ENCODE measurements around the gene DOCK2. TPM values are rescaled to one million over a fixed set of nuclear protein-coding genes. Genes with fewer than 3 reads are reported as not detected.

DOCK2 gene
- polyA plus RNA-seq, 3 donors: 57.5 to 178 (median 115) TPM

- Histone ChIP-seq H3K4me2 (replicated peaks; ENCODE audit: extremely low read depth, low read length, poor library complexity, severe bottlenecking) (no peak overlapping the region), H3K4me1 (ENCODE audit: control insufficient read depth in 1 of 2, insufficient read depth in 2 of 2, low read length in 2 of 2) (peaks cover 6 to 7% of the 10 kb centered on the region in 2 donors), H4K20me1 (ENCODE audit: insufficient read depth, low read length) (peaks cover 97% of the 10 kb centered on the region), H3K36me3 (replicated peaks in 1 of 2; ENCODE audit: control insufficient read depth in 1 of 2, insufficient read depth in 2 of 2, low read length in 2 of 2) (peaks cover 41 to 89% of the 10 kb centered on the region in 2 donors), H3K27ac (ENCODE audit: low read depth in 1 of 2, low read length in 2 of 2) (no peak overlapping the region), H3K9me3 (replicated peaks in 1 of 2; ENCODE audit: control insufficient read depth in 1 of 2, insufficient read depth in 1 of 2, low read length in 2 of 2) (no peaks in the 10 kb centered on the region), H3K9ac (ENCODE audit: insufficient read depth, low read length, poor library complexity, severe bottlenecking) (no peak overlapping the region), H3K4me3 (replicated peaks in 1 of 3; ENCODE audit: low read depth in 2 of 3, low read length in 3 of 3) (no peak overlapping the region), H3K79me2 (ENCODE audit: insufficient read depth, low read length) (peaks cover 11% of the 10 kb centered on the region), H3K27me3 (ENCODE audit: control insufficient read depth in 2 of 2, insufficient read depth in 2 of 2, low read length in 2 of 2) (no peaks in the 10 kb centered on the region), H2AFZ (ENCODE audit: insufficient read depth, low read depth, low read length, poor library complexity, severe bottlenecking) (no peak overlapping the region)
- Mint-ChIP-seq H3K4me3 (no peak overlapping the region), H3K9me3 (no peaks in the 10 kb centered on the region), H3K27me3 (ENCODE audit: low read depth in 3 of 3) (no peaks in the 10 kb centered on the region), H3K4me1 (peaks cover 16% of the 10 kb centered on the region), H3K36me3 (peaks cover 65 to 79% of the 10 kb centered on the region in 2 donors), H3K27ac (peak overlapping the region in 2 of 7 donors; percentile 43 to 75)
- intact Hi-C loops (cut with micrococcal nuclease): no loop called here
- no peak for DNase-seq
- TF ChIP-seq CTCF (IDR thresholded peaks at IDR 0.05): no peak
- 100% methylated on average over 2 of the region's 4 CpGs for whole genome bisulfite sequencing (ENCODE audit: insufficient coverage)
Measured at GRCh38 chr5:169798906-169799660, 162.0 kb downstream of the DOCK2 start.

- Histone ChIP-seq H4K20me1 (ENCODE audit: insufficient read depth, low read length) (peaks cover 98% of the 10 kb centered on the region), H3K4me2 (replicated peaks; ENCODE audit: extremely low read depth, low read length, poor library complexity, severe bottlenecking) (no peak overlapping the region), H3K27ac (ENCODE audit: low read depth in 1 of 2, low read length in 2 of 2) (peak overlapping the region in 1 of 2 donors; percentile 61), H3K36me3 (replicated peaks in 1 of 2; ENCODE audit: control insufficient read depth in 1 of 2, insufficient read depth in 2 of 2, low read length in 2 of 2) (peaks cover 45 to 89% of the 10 kb centered on the region in 2 donors), H2AFZ (ENCODE audit: insufficient read depth, low read depth, low read length, poor library complexity, severe bottlenecking) (no peak overlapping the region), H3K9me3 (replicated peaks in 1 of 2; ENCODE audit: control insufficient read depth in 1 of 2, insufficient read depth in 1 of 2, low read length in 2 of 2) (no peaks in the 10 kb centered on the region), H3K4me3 (replicated peaks in 1 of 3; ENCODE audit: low read depth in 2 of 3, low read length in 3 of 3) (no peak overlapping the region), H3K4me1 (ENCODE audit: control insufficient read depth in 1 of 2, insufficient read depth in 2 of 2, low read length in 2 of 2) (peaks cover 6 to 7% of the 10 kb centered on the region in 2 donors), H3K27me3 (ENCODE audit: control insufficient read depth in 2 of 2, insufficient read depth in 2 of 2, low read length in 2 of 2) (no peaks in the 10 kb centered on the region), H3K79me2 (ENCODE audit: insufficient read depth, low read length) (peaks cover 28% of the 10 kb centered on the region), H3K9ac (ENCODE audit: insufficient read depth, low read length, poor library complexity, severe bottlenecking) (no peak overlapping the region)
- Mint-ChIP-seq H3K36me3 (peaks cover 69 to 84% of the 10 kb centered on the region in 2 donors), H3K27me3 (ENCODE audit: low read depth in 3 of 3) (no peaks in the 10 kb centered on the region), H3K4me3 (no peak overlapping the region), H3K4me1 (peaks cover 16% of the 10 kb centered on the region), H3K27ac (peak overlapping the region in 5 of 7 donors; percentile 22 to 80 (median 55)), H3K9me3 (no peaks in the 10 kb centered on the region)
- intact Hi-C loops (cut with micrococcal nuclease): no loop called here
- no peak for TF ChIP-seq CTCF (IDR thresholded peaks at IDR 0.05)
- DNase-seq: peak; percentile 27 to 76 (median 44)
- 68% methylated on average over 3 of the region's 6 CpGs for WGBS (ENCODE audit: insufficient coverage)
Measured at GRCh38 chr5:169801324-169801777, 164.3 kb downstream of the DOCK2 start.

Measured in CD14-positive monocyte (primary cell).